Measurements from ENCODE around the gene LYZL1.

DNA sequence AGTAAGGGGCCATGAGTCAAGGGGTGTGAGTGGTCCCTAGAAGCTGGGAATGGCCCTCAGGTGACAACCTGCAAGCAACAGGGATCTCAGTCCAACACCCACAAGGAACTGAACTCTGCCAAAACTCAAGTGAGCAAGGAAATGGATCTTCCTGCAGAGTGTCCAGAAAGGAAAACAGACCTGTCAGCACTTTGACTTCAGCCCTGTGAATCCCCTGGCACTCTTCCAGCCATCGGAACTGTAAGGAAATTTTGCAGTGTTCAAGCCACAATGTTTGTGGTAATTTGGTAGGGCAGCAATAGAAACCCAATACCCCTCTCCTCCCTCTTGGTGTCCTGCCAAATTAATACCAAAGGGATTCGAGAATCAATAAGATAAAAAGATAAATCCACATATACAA, 6.9 kb downstream of the LYZL1 start:
- TF ChIP-seq, protein P1, sequence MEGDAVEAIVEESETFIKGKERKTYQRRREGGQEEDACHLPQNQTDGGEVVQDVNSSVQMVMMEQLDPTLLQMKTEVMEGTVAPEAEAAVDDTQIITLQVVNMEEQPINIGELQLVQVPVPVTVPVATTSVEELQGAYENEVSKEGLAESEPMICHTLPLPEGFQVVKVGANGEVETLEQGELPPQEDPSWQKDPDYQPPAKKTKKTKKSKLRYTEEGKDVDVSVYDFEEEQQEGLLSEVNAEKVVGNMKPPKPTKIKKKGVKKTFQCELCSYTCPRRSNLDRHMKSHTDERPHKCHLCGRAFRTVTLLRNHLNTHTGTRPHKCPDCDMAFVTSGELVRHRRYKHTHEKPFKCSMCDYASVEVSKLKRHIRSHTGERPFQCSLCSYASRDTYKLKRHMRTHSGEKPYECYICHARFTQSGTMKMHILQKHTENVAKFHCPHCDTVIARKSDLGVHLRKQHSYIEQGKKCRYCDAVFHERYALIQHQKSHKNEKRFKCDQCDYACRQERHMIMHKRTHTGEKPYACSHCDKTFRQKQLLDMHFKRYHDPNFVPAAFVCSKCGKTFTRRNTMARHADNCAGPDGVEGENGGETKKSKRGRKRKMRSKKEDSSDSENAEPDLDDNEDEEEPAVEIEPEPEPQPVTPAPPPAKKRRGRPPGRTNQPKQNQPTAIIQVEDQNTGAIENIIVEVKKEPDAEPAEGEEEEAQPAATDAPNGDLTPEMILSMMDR (IDR thresholded peaks at IDR 0.05) = no peak
- no peak for TF ChIP-seq EZH2 (IDR thresholded peaks at IDR 0.05; ENCODE audit: borderline replicate concordance, insufficient read depth, low read depth, low read length, poor library complexity, severe bottlenecking)

Measured in B cell (primary cell).